Adrenal gland (tissue), 5 donors: ENCODE data around the gene CPXM1.

ENCODE experiments used
- CTCF ChIP-seq, 6 experiments: fragments of 450-650 bp in 4 of 6; fragments of 200-600 bp in 2 of 6; sonication (generic) in 1 of 6; IDR thresholded peaks; 1 replicate in 5 of 6; 2 replicates in 1 of 6; pipeline versions ENCODE4 v1.5.1 to v1.8.0; 2016 to 2021; ENCODE audit warnings: antibody characterized with exemption in 6 of 6, mild to moderate bottlenecking in 2 of 6, moderate library complexity in 1 of 6
- POLR2A ChIP-seq, 2 donors: fragments of 450-650 bp; IDR thresholded peaks; one replicate each; pipeline ENCODE4 v1.6.1; 2017; ENCODE audit warnings: antibody characterized with exemption in 2 of 2, mild to moderate bottlenecking in 2 of 2, moderate library complexity in 1 of 2
- donor health status: DM: no; HTN: no; CAD: no.

GRCh38 chr20:2806351-2806701 is 5.9 kb upstream of the CPXM1 start:
- no peak for TF ChIP-seq CTCF (IDR thresholded peaks at IDR 0.05)
- no peak for TF ChIP-seq POLR2A (IDR thresholded peaks at IDR 0.05)
